GM23248 (cell line): ENCODE data around the gene ZBTB7C. TPM values are rescaled to one million over a fixed set of nuclear protein-coding genes. Genes with fewer than 3 reads are reported as not detected.

ENCODE experiments used
- DNase-seq: peaks from one replicate; pipeline ENCODE4 v3.0.0-alpha.2; 2015
- H2AFZ ChIP-seq: fragments of 200-600 bp; sonication (generic); 2 replicates; pipeline ENCODE4 v1.6.1; 2016; ENCODE audit warnings: antibody characterized with exemption
- H3F3A ChIP-seq: fragments of 200-600 bp; sonication (generic); 2 replicates; pipeline ENCODE4 v1.6.1; 2016; ENCODE audit warnings: mild to moderate bottlenecking, antibody characterized with exemption, mixed run types; ENCODE audit not compliant: insufficient read depth
- H3K27ac ChIP-seq: fragments of 200-600 bp; sonication (generic); 2 replicates; pipeline ENCODE4 v1.5.1; 2016; ENCODE audit warnings: mild to moderate bottlenecking
- H3K27me3 ChIP-seq: fragments of 200-600 bp; sonication (generic); replicated peaks from 2 replicates; pipeline ENCODE4 v1.6.1; 2016; ENCODE audit warnings: mild to moderate bottlenecking; ENCODE audit not compliant: insufficient read depth
- H3K36me3 ChIP-seq: fragments of 200-600 bp; sonication (generic); 2 replicates; pipeline ENCODE4 v1.6.1; 2016; ENCODE audit warnings: low read depth, mild to moderate bottlenecking
- H3K4me1 ChIP-seq: fragments of 200-600 bp; sonication (generic); 2 replicates; pipeline ENCODE4 v1.6.1; 2016; ENCODE audit warnings: mild to moderate bottlenecking; ENCODE audit not compliant: insufficient read depth
- H3K4me2 ChIP-seq: fragments of 200-600 bp; sonication (generic); one replicate; pipeline ENCODE4 v1.6.1; 2016; ENCODE audit warnings: mild to moderate bottlenecking; ENCODE audit not compliant: unreplicated experiment
- H3K4me3 ChIP-seq: fragments of 200-600 bp; sonication (generic); 2 replicates; pipeline ENCODE4 v1.5.1; 2016; ENCODE audit warnings: mild to moderate bottlenecking
- H3K79me2 ChIP-seq: fragments of 200-600 bp; sonication (generic); 2 replicates; pipeline ENCODE4 v1.6.1; 2016; ENCODE audit warnings: mild to moderate bottlenecking; ENCODE audit not compliant: insufficient read depth
- H3K9ac ChIP-seq: fragments of 200-600 bp; sonication (generic); 2 replicates; pipeline ENCODE4 v1.6.1; 2016; ENCODE audit warnings: mild to moderate bottlenecking
- H3K9me2 ChIP-seq: fragments of 200-600 bp; sonication (generic); 2 replicates; pipeline ENCODE4 v1.6.1; 2016; ENCODE audit warnings: mixed run types, mild to moderate bottlenecking, moderate library complexity; ENCODE audit not compliant: insufficient read depth
- H3K9me3 ChIP-seq: fragments of 200-600 bp; sonication (generic); one replicate; pipeline ENCODE4 v1.6.1; 2017; ENCODE audit warnings: low read depth
- H4K20me1 ChIP-seq: fragments of 200-600 bp; sonication (generic); 2 replicates; pipeline ENCODE4 v1.6.0; 2016; ENCODE audit not compliant: insufficient read depth
- EZH2 ChIP-seq: fragments of 200-600 bp; sonication (generic); IDR thresholded peaks from 2 replicates; pipeline ENCODE4 v1.6.1; 2018; ENCODE audit warnings: antibody characterized with exemption, mild to moderate bottlenecking; ENCODE audit not compliant: insufficient read depth, poor library complexity, severe bottlenecking
- EZH2phosphoT487 ChIP-seq: fragments of 200-600 bp; sonication (generic); IDR thresholded peaks from 2 replicates; pipeline ENCODE4 v1.6.1; 2018; ENCODE audit warnings: antibody characterized with exemption, moderate library complexity, mild to moderate bottlenecking, low read depth; ENCODE audit not compliant: insufficient read depth
- WGBS, 2 experiments: methylation state at CpG; one replicate each; pipeline ENCODE4 v1.1.6; 2015 to 2017; ENCODE audit warnings: low lambda C conversion rate in 2 of 2, low coverage in 1 of 2; ENCODE audit errors: missing lambda C conversion rate in 2 of 2; 5-methylcytosine and 5-hydroxymethylcytosine counted together
- in situ Hi-C: fragments of 300-500 bp; cut with MboI; formaldehyde crosslinking; loops from 2 replicates; pipeline ENCODE4 v1.15.0; 2020
- polyA plus RNA-seq: library from polyadenylated mRNA; unstranded; fragments of >200 nt; fragmentation: Nextera tagmentation; extraction: Ambion mirVana; gene quantifications from 2 replicates; pipeline ENCODE4 v1.2.1, GENCODE V29; 2016
- total RNA-seq: library from RNA; depleted of rRNA; stranded (reverse); fragments of >200 nt; shearing (Covaris generic); gene quantifications from 2 replicates; pipeline ENCODE4 v1.2.3, GENCODE V29; 2014

Gene ZBTB7C
- total and polyA plus RNA-seq, 2 experiments from 2014 or later = not detected

- no peak overlapping the region for H3K27ac ChIP-seq
- no peaks in the 10 kb centered on the region for H4K20me1 ChIP-seq
- no peaks in the 10 kb centered on the region for H3K36me3 ChIP-seq
- no peaks in the 10 kb centered on the region for H3K9me3 ChIP-seq
- H3K4me2 ChIP-seq = no peak overlapping the region
- DNase-seq = no peak
- H3K9ac ChIP-seq = no peak overlapping the region
- no peaks in the 10 kb centered on the region for H3K79me2 ChIP-seq
- no peak overlapping the region for H2AFZ ChIP-seq
- no peak overlapping the region for H3K4me3 ChIP-seq
- in situ Hi-C loops = no loop called here
- peaks cover 69% of the 10 kb centered on the region for H3K27me3 ChIP-seq
- H3F3A ChIP-seq = no peaks in the 10 kb centered on the region
- no peaks in the 10 kb centered on the region for H3K4me1 ChIP-seq
- TF ChIP-seq EZH2 (no peak), EZH2phosphoT487 (no peak)
- no peaks in the 10 kb centered on the region for H3K9me2 ChIP-seq
- 25 to 33% methylated on average over 6 of the region's 6 CpGs for WGBS, 2 experiments
Measured at GRCh38 chr18:48132797-48133655, 276.2 kb downstream of the ZBTB7C start.

- Histone ChIP-seq H3K36me3 (no peaks in the 10 kb centered on the region), H3K9ac (no peak overlapping the region), H4K20me1 (no peaks in the 10 kb centered on the region), H3K9me3 (no peaks in the 10 kb centered on the region), H3F3A (no peaks in the 10 kb centered on the region), H3K4me3 (no peak overlapping the region), H3K27me3 (peaks cover 50% of the 10 kb centered on the region), H3K79me2 (no peaks in the 10 kb centered on the region), H2AFZ (no peak overlapping the region), H3K27ac (no peak overlapping the region), H3K9me2 (no peaks in the 10 kb centered on the region), H3K4me1 (no peaks in the 10 kb centered on the region), H3K4me2 (no peak overlapping the region)
- in situ Hi-C loops = no loop called here
- DNase-seq = no peak
- WGBS, 2 experiments = 85 to 86% methylated on average over 8 to 9 of the region's 9 CpGs
- TF ChIP-seq EZH2phosphoT487 (no peak), EZH2 (no peak)
Measured at GRCh38 chr18:48131042-48131441, 278.1 kb downstream of the ZBTB7C start.

- Histone ChIP-seq H3K27ac (no peak overlapping the region), H2AFZ (no peak overlapping the region), H3K4me2 (no peak overlapping the region), H3K27me3 (peaks cover 42% of the 10 kb centered on the region), H3K4me1 (no peaks in the 10 kb centered on the region), H3K9me3 (no peaks in the 10 kb centered on the region), H3K36me3 (no peaks in the 10 kb centered on the region), H3K9ac (no peak overlapping the region), H3K9me2 (no peaks in the 10 kb centered on the region), H4K20me1 (no peaks in the 10 kb centered on the region), H3F3A (no peaks in the 10 kb centered on the region), H3K4me3 (no peak overlapping the region), H3K79me2 (no peaks in the 10 kb centered on the region)
- no peak for DNase-seq
- no peak for TF ChIP-seq EZH2phosphoT487
- no peak for TF ChIP-seq EZH2
- 60 to 72% methylated on average over 7 of the region's 7 CpGs for WGBS, 2 experiments
- in situ Hi-C loops = no loop called here
Measured at GRCh38 chr18:48129621-48130082, 279.5 kb downstream of the ZBTB7C start.

- Histone ChIP-seq H3F3A (no peaks in the 10 kb centered on the region), H3K27me3 (peaks cover 27% of the 10 kb centered on the region)
- 85 to 89% methylated on average over 12 of the region's 12 CpGs for WGBS, 2 experiments
Measured at GRCh38 chr18:48127606-48128005, 281.6 kb downstream of the ZBTB7C start.

More at GRCh38 chr18:48127606-48128005, 281.6 kb downstream of the ZBTB7C start:
- no peak overlapping the region for H3K4me2 ChIP-seq
- no peak for DNase-seq
- no peaks in the 10 kb centered on the region for H3K4me1 ChIP-seq
- H3K4me3 ChIP-seq = no peak overlapping the region
- H3K36me3 ChIP-seq = no peaks in the 10 kb centered on the region
- H3K9me2 ChIP-seq = no peaks in the 10 kb centered on the region
- H4K20me1 ChIP-seq = no peaks in the 10 kb centered on the region
- in situ Hi-C loops = no loop called here
- no peaks in the 10 kb centered on the region for H3K9me3 ChIP-seq
- no peak overlapping the region for H2AFZ ChIP-seq
- H3K9ac ChIP-seq = no peak overlapping the region
- H3K79me2 ChIP-seq = no peaks in the 10 kb centered on the region
- no peak for TF ChIP-seq EZH2
- no peak for TF ChIP-seq EZH2phosphoT487
- H3K27ac ChIP-seq = no peak overlapping the region
